NCI-H774 (cell line): ENCODE results near the gene MAP4K3.
A peak's percentile ranks its signal among the peaks of the same experiment; 100 is the strongest.

ENCODE experiments used
- DNase-seq: peaks from one replicate; lab custom pipeline; 2025; lab: John Stamatoyannopoulos, UW

Gene MAP4K3

DNA sequence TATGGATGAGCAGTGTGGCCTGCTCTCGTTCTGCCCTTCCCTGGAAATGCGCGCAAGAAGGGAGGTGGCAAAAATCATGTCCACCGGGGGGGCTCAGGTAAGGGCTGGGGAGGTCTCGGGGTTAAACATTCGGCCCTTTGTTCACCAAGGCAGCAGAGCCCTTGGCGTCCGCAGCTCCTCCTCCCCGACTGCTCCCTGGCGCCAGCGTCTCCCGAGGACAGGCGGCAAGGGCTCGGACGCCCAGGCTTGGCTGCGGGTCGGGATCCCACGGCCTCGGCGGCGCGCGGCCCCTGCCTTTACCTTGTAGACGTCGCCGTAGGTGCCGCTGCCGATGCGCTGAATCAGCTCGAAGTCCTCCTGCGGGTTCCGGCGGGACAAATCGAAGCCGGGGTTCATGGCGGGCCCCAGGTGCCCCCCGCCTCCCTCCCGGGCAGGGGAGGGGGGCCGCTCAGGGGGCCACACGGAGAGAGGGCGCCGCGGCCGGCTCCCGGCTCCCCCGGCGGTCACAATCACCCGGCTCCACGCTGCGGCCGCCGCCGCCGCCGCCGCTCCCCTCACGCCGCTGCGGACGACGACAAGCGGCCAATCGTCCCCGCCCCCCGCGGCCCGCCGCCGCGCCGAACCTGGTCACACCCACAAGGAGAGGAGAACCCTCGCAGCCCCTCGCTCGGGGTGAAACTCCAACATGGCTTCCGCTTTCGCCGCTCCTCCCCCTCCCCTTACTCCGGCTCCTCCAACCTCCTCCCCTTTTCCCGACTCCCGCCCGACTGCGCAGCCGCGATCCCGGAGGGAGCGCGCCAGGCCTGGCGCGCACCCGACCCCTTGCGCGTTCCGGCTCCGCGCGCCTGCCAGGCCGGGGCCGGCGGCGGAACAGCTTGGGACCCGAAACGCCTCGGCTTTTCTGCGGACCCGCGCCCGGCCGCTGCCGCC lies at the start of gene MAP4K3:
MAP4K3 (minus strand) TSS at position 694 of the 930 bp plus-strand sequence; CDS start at position 396, 298 bp downstream.
- peak; percentile 93 for DNase-seq

GRCh38 chr2:39486071-39486470 lies 49.0 kb upstream of the MAP4K3 start:
- DNase-seq = no peak

DNA sequence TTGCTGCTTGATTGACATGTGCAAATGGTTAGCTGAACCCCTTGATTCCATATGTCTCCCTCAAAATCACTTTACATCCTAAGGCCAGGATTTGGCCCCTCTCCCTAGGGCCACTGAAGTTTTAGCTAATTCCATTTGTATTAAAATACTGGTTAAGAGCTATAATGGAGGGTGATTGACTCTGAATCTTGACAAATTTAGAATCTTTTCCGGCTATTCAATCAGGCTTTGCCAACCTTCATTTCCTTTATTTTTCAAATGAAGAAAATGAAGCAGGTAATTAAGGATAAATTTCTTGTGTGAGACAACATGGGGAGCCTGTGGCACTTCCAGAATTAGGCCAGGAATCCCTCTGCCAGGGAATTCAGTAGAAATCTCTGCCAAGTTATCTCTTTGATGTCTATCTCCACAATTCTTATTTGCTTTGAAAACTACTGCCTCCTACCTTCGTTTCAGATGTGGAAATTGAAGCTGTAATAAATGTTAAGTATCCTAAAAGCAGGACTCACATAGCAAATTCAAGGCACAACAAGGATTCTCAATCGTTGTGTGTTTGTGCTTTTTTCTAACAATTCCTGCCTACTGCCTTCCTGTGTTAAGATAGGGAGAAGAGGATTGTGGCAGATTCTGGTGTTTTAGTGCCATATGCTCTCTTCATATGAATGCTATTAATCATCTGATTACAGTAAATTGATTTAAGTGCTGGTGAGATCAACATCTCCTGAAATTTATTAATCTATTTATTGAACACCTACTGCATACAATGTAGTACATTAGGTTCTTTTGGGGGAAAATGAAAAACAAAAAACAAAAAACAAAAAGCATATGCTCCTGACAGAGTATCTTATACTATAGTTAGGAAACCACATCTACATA lies 47.8 kb upstream of the MAP4K3 start:
- DNase-seq = no peak

DNA sequence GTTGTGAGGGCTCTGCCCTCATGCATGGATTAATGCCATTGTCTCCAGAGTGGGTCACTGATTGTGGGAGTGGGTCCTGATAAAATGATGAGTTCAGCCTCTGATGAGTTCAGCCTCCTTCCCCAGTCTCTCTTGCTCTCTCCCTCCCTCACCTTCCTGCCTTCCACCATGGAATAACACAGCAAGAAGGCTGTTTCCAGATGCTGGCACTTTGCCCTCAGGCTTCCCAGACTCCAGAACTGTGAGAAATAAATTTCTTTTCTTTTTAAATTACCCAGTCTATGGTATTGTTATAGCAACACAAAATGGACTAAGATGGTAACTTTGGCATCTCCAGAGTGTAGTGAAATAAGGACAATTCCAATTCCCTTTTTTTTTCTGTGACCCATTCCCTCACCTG lies 47.1 kb upstream of the MAP4K3 start:
- DNase-seq = no peak

- no peak for DNase-seq
Observed at GRCh38 chr2:39483534-39483933, 46.4 kb upstream of the MAP4K3 start.

- DNase-seq = no peak
Observed at GRCh38 chr2:39481611-39482010, 44.5 kb upstream of the MAP4K3 start.

GRCh38 chr2:39479696-39480095 lies 42.6 kb upstream of the MAP4K3 start:
- no peak for DNase-seq

DNA sequence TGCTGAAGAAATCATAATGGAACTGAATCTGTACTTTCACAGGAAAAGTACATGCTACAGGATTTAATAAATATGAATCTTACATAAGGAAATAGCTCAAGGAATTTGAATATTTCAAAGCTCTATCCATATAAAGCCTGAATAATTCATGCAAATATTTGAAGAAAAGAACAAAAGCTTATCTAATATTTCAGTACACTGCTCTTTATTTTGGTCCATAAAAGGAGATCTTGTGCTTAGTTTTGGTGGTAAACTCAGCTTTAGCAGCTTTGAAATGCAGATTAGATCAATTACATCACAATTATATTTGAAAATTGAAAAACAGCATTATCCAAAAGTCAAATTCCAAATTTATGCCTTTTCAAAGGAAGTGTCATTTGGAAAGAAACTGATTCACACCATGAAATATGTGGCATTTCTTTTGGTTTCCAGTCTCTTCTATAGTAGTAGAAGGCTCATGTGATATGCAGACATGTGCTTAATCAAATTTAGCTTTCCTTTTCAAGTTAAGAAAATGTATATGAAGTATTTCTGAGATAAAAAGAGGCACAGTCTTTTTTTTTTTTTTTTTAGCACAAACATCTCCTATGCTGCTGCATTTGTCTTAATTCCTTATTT lies 42.1 kb upstream of the MAP4K3 start:
- DNase-seq = no peak

- no peak for DNase-seq
Observed at GRCh38 chr2:39476524-39476923, 39.4 kb upstream of the MAP4K3 start.

- DNase-seq = no peak
Observed at GRCh38 chr2:39475006-39475405, 37.9 kb upstream of the MAP4K3 start.

GRCh38 chr2:39470580-39470979 lies 33.5 kb upstream of the MAP4K3 start:
- DNase-seq = no peak

DNA sequence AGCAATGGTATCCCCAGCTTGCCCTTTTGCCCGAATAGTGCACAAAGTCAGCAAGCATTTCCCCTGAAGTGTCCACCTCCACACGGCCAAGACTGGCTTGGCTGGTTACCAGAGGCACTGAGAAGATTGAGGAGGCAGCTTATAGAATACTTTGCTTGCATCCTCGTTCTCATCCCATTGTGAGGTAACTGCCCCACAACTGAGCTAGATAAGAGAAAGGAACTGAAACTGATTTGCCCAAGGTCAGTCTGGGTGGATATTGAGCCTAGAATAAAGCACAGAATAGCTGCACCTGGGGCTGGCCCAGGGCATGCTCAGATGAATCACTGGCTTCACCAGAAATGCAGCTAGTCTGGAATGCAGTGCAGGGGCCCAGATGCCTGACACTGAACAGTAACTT lies 32.7 kb upstream of the MAP4K3 start:
- DNase-seq = no peak

DNA sequence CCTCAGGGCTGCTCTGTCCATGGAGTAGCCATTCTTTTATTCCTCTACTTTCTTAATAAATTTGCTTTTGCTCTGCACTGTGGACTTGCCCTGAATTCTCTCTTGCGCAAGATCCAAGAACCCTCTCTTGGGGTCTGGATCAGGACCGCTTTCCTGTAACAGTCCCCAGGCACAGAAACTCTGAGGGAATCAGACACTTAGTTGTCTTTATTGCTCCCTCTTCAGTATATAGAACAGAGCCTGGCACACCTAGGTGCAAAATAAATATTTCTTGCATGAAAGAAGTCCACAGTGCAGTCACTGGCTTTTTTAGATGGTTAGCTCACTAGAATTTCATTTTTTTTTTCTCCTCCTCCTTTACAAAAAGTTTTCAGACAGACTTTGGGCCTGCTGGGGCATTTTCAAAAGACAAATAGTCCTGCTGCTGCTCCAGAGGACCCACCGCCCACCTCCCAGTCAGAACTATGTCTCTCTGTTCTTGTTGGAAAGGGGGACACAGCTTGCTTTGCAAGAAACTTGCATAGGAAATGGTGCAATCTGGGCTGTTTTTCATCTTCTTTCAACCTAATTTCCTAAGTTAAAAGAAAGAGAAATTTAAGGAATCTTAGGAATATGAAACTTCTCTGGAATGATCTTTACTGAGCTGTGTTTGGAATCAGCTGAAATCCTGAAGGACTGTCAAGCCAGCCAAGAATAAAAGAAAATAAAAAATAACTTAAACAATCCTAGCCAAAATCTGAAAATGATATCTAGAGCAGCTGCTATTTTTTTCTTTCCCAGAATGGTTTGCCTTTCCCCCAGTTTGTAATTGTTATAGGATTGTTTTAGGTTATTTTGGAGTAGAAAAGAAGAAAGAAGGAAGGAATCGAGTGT lies 31.7 kb upstream of the MAP4K3 start:
- DNase-seq = no peak

DNA sequence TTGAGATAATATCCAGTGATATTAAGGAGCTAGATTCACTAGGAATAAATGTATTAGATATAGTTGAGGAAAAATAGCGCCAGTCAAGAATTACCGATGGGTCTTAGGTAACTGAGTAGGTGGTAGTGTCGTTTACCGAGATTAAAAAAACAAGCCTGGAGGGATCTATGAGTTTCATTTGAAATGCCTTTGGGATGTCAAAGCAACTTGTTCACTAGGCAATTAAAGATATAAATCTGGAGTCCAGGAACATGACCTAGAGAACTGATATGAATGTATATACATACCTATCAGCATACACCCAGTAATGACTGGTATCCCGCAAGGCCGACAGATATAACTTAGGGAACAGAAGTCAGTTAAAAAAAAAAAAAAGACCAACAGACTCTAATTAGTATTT lies 29.2 kb upstream of the MAP4K3 start:
- DNase-seq = no peak

- no peak for DNase-seq
Observed at GRCh38 chr2:39464864-39465263, 27.8 kb upstream of the MAP4K3 start.

GRCh38 chr2:39455826-39456225 lies 18.7 kb upstream of the MAP4K3 start:
- no peak for DNase-seq

DNA sequence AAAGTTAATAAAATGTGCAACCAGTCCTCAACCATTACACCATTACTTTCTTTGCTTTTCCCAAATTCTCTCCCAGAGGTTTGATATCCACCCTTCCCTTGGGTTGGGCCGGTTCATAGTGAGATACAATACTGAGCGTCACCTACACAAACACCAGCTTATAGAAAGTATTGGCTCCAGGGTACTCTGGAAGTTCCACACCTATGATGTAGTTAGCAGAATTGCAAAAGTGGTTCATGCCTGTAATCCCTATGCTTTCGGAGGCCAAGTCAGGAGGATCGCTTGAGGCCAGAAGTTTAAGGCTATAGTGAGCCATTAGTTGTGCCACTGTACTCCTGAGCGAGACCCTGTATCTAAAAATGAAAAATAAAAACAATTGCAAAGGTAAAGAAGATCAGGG lies 15.3 kb upstream of the MAP4K3 start:
- no peak for DNase-seq

- no peak for DNase-seq
Observed at GRCh38 chr2:39451954-39452353, 14.9 kb upstream of the MAP4K3 start.

- DNase-seq = no peak
Observed at GRCh38 chr2:39448169-39448502, 11.1 kb upstream of the MAP4K3 start.

DNA sequence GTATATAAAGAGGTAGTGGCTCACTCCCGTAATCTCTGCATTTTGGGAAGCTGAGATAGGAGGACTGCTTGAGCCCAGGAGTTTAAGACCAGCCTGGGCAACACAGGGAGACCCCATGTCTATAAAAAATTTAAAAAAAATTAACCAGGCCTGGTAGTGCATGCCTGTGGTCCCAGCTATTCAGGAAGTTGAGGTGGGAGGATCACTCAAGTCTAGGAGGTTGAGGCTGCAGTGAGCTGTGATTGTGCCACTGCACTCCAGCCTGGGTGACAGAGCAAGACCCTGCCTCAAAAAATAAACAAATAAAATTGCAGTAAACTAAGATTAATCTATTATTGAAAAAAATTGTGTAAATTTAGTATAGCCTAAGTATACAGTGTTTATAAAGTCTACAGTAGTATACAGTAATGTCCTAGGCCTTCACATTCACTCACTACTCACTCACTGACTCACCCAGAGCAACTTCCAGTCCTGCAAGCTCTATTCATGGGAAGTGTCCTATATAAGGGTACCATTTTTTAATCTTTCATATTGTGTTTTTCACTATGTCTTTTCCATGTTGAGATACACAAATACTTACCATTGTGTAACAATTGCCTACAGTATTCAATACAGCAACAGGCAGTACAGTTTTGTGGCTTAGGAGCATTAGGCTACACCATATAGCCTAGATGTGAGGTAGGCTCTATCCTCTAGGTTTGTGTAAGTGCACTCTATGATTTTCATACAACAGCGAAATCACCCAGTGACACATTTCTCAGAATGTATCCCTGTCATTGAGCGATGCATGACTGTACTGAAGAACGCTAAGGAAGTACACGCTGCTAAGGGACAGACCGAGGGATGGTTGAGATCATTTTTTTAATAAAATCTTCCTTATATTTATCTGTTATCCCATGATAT lies 10.4 kb upstream of the MAP4K3 start:
- DNase-seq = no peak

DNA sequence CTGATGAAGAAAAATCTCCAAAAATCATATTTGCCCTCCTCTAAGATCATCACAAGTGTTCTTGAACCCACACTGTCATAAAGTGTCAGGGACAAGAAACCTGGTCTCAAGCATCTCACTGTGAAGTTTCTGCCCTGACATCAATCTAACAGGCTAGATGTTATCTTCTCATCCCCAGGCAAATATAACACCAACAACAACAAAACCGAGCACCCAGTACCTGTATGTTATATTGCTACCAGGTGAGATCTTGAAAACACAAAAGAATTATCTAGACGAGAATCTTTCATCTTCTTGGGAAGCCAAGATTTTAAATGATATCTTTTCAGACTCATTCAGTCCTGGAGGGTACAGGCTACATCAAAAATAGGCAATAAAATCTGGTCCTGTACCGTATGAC lies 8.8 kb upstream of the MAP4K3 start:
- no peak for DNase-seq
